SJSA1 (cell line): ENCODE results near the gene CD2BP2. TPM values are rescaled to one million over a fixed set of nuclear protein-coding genes. Genes with fewer than 3 reads are reported as not detected.
"Not testable (repeated sequence)": the region's sequence is repeated elsewhere in the genome, so short reads cannot be mapped to it uniquely, and the experiment has no call there.

Source experiments
- DNase-seq, 2 experiments: peaks; one replicate each; pipeline ENCODE4 v3.0.0-alpha.2; 2015 to 2020; ENCODE audit warnings: low spot score in 2 of 2, low read depth in 1 of 2
- H3K27ac ChIP-seq: fragments of 250-450 bp; sonication (Bioruptor Pico); 2 replicates; pipeline ENCODE4 v1.5.1; 2020; ENCODE audit warnings: mild to moderate bottlenecking, moderate library complexity
- H3K27me3 ChIP-seq: fragments of 250-450 bp; sonication (Bioruptor Pico); replicated peaks from 2 replicates; pipeline ENCODE4 v1.5.1; 2020; ENCODE audit warnings: mild to moderate bottlenecking, moderate library complexity
- H3K36me3 ChIP-seq: fragments of 250-450 bp; sonication (Bioruptor Pico); 2 replicates; pipeline ENCODE4 v1.5.1; 2020; ENCODE audit warnings: mild to moderate bottlenecking
- H3K4me1 ChIP-seq: fragments of 250-450 bp; sonication (Bioruptor Pico); replicated peaks from 2 replicates; pipeline ENCODE4 v1.6.1; 2021; ENCODE audit warnings: mild to moderate bottlenecking
- H3K4me3 ChIP-seq: fragments of 250-450 bp; sonication (Bioruptor Pico); 2 replicates; pipeline ENCODE4 v1.5.1; 2020; ENCODE audit warnings: mild to moderate bottlenecking
- H3K9me3 ChIP-seq: fragments of 250-450 bp; sonication (Bioruptor Pico); replicated peaks from 2 replicates; pipeline ENCODE4 v1.5.1; 2020; ENCODE audit warnings: mild to moderate bottlenecking
- total RNA-seq: library from RNA; depleted of rRNA; stranded (reverse); fragments of >200 nt; shearing (Covaris generic); gene quantifications from 2 replicates; pipeline ENCODE4 v1.2.3, GENCODE V29; 2014

CD2BP2 gene
- total RNA-seq, 1 experiment from 2014 or later: 55.8 TPM

DNA sequence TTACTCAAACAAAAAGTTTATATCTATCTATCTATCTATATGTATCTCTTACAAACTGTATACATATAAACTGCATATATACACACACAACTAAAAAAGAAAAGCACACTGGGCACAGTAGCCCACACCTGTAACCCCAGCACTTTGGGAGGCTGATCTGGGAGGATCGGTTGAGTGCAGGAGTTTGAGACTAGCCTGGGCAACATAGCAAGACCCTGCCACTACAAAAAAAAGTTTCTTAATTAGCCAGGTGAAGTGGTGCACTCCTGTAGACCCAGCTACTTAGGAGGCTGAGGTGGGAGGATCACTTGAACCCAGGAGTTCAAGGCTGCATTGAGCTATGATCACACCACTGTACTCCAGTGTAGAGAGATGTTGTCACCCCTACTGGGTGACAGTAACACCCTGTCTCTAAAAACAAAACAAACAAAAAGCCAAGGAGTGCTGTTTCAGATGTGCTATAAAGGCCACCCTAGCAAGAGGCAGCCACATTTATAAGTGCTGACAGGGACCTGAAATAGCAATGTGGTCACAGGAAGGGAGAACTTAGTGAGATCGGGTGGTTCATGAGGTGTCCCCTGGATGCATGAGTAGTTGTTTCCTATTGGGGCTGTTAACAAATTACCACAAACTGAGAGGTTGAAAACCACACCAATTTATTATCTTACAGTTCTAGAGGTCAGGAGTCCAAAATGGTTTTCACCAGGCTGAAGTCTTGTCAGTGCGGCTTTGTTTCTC lies 4.8 kb downstream of the CD2BP2 start:
- Histone ChIP-seq H3K4me3 (no peak overlapping the region), H3K9me3 (no peaks in the 10 kb centered on the region), H3K27me3 (no peaks in the 10 kb centered on the region), H3K27ac (no peak overlapping the region), H3K4me1 (peaks cover 20% of the 10 kb centered on the region), H3K36me3 (peaks cover 48% of the 10 kb centered on the region)
- no peak for DNase-seq

DNA sequence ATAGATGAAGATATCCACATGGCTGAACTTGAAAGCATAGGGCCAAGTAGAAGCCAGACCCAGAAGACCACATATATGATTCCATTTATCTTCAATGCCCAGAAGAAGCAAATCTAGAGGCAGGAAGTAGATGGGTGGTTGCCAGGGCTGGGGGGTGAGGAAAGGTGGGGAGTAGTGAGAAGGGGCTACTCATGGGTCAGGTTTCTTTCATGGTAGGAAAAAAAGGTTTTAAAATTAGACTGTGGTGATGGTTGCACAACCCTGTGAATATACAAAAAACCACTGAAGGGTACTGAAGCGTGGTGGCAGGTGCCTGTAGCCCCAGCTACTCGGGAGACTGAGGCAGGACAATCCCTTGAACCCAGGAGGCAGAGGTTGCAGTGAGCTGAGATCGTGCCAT lies 5.4 kb downstream of the CD2BP2 start:
- peaks cover 43% of the 10 kb centered on the region for H3K36me3 ChIP-seq
- H3K4me3 ChIP-seq: no peak overlapping the region
- no peaks in the 10 kb centered on the region for H3K27me3 ChIP-seq
- no peaks in the 10 kb centered on the region for H3K9me3 ChIP-seq
- peaks cover 18% of the 10 kb centered on the region for H3K4me1 ChIP-seq
- DNase-seq: no peak
- no peak overlapping the region for H3K27ac ChIP-seq

DNA sequence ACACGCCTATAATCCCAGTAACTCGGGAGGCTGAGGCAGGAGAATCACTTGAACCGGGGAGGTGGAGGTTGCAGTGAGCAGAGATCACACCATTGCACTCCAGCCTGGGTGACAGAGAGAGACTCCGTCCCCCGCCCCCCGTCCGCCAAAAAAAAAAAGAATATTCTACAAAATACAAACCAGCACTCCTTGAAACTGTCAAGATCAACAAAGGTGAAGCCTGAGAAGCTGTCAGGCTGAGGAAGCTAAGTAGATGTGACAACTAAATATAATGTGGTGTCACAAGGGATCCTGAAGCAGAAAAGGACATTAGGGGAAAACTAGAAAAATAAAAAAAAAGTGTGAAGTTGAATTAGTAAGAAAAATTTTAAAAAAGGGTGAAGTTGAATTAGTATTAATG lies 6.2 kb downstream of the CD2BP2 start:
- Histone ChIP-seq H3K36me3 (peaks cover 38% of the 10 kb centered on the region), H3K9me3 (no peaks in the 10 kb centered on the region), H3K4me3 (no peak overlapping the region), H3K4me1 (peaks cover 11% of the 10 kb centered on the region), H3K27me3 (no peaks in the 10 kb centered on the region), H3K27ac (no peak overlapping the region)
- DNase-seq: no peak

DNA sequence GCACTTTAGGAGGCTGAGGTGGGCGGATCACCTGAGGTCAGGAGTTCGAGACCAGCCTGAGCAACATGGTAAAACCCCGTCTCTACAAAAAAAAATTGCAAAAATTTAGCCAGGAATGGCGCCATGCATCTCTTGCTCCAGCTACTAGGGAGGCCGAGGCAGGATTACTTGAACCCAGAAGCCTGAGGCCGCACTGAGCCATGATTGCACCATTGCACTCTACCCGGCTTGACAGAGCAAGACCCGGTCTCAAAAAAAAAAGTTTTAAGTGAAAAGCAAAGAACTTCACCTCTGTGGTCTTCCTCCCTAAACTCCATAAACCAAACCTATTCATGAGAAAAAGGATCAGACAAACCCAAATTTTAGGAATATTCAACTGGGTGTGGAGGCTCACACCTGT lies 7.0 kb downstream of the CD2BP2 start:
- Histone ChIP-seq H3K9me3 (no peaks in the 10 kb centered on the region), H3K27ac (no peak overlapping the region), H3K27me3 (no peaks in the 10 kb centered on the region), H3K36me3 (peaks cover 30% of the 10 kb centered on the region), H3K4me3 (no peak overlapping the region), H3K4me1 (peaks cover 7% of the 10 kb centered on the region; the same call in 1 of the 2 replicates)
- no peak for DNase-seq

DNA sequence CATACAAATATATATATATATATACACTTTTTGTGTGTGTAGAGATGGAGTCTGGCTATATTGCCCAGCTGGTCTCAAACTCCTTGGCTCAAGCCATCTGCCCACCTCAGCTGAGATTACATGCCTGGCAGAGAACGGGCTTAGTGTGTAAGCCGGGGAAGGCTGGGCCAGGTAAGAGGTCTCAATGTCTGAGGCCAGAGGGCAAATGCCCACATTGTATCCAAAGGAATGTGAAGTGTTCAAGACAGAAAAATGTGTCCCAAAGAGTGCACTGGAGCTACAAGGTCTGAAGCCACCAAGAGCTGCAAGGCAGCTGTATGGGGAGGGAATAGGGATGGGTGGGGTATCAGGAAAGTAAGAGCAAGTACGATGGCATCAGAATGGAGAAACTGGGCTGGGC lies 8.8 kb downstream of the CD2BP2 start:
- peak in 1 of 2 experiments; percentile 20 for DNase-seq
- Histone ChIP-seq H3K4me3 (no peak overlapping the region), H3K27me3 (no peaks in the 10 kb centered on the region), H3K36me3 (peaks cover 12% of the 10 kb centered on the region), H3K4me1 (no peaks in the 10 kb centered on the region), H3K27ac (no peak overlapping the region), H3K9me3 (no peaks in the 10 kb centered on the region)

DNA sequence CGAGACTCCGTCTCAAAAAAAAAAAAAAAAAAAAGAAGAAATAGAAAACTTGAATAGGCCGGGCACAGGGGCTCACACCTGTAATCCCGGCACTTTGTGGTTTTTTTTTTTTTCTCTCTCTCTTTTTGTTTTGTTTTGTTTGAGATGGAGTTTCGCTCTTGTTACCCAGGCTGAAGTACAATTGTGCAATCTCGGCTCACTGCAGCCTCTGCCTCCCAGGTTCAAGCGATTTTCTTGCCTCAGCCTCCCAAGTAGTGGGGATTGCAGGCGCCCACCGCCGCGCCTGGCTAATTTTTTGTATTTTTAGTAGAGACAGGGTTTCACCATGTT lies 11.7 kb downstream of the CD2BP2 start:
- not testable (repeated sequence) for H3K27me3 ChIP-seq, H3K36me3 ChIP-seq, H3K9me3 ChIP-seq, DNase-seq, H3K4me1 ChIP-seq, H3K27ac ChIP-seq, H3K4me3 ChIP-seq

DNA sequence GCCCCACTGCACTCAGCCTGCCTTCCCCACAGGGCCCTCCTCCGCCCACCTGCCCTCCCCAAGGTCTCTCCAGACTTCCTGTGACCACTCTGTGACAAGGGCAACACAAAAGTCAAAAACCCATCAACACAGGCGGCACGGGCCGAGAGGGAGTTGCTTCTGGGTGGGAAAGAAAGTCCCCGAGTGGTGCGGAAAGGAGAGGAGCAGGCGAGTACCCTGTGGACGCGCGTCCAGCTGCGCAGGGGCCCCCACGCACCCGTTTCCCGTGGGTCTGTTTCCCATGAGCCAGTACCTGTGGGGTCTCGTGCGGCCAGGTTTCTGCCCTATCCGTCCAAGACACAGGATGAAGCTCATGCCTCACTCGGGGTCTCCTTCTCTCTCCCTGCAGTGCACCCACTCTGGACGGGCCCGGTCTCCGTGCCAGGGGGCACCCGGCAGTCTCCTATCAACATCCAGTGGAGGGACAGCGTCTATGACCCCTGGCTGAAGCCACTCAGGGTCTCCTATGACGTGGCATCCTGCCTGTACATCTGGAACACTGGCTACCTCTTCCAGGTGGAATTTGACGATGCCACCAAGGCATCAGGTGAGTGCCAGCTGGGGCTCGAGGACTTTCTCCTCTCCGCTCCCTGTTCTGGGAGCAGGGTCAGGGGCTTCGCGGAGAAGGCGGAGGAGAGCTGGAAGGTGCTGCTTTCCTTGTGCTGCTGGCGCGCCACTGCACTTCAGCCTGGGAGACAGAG lies 12.2 kb downstream of the CD2BP2 start:
- no peaks in the 10 kb centered on the region for H3K4me1 ChIP-seq
- no peaks in the 10 kb centered on the region for H3K9me3 ChIP-seq
- no peaks in the 10 kb centered on the region for H3K27me3 ChIP-seq
- no peak for DNase-seq
- H3K4me3 ChIP-seq: no peak overlapping the region
- H3K27ac ChIP-seq: no peak overlapping the region
- H3K36me3 ChIP-seq: no peaks in the 10 kb centered on the region

DNA sequence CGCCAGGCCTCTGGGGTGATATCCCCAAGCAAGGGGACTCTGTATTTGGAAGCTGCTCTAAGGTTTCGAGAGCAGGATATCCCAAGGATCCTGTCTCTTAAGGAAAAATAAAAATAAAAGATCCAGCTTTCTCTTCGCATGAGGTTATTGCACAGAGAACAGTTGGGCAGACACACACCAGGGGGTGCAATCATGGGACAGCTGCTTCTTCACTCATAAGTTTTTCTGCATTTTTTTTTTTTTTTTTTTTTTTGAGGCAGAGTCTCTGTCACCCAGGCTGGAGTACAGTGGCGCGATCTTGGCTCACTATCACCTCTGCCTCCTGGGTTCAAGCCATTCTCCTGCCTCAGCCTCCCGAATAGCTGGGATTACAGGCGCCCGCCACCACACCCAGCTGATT lies 13.1 kb downstream of the CD2BP2 start:
- not testable (repeated sequence) for H3K36me3 ChIP-seq, H3K27me3 ChIP-seq, H3K4me3 ChIP-seq, DNase-seq, H3K4me1 ChIP-seq, H3K27ac ChIP-seq, H3K9me3 ChIP-seq

DNA sequence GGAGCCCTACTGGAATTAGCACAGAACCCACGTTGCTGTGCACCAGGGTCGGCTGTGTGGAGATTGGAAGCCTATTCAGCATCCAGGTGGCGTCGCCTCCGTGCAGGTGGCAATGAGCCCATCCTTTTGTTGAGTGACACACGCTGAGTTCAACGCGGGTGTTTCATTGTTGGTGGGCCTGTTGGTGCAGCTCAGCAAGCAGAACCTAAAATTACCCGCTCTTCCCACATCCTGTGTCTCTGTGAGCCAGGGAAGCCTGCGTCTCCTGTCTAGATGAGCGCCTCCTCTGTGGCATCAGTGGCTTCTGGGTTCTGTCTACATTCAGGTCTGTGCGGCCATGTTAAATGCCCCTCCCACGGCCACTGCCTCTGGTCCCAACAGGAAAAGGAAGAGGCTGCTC lies 14.5 kb downstream of the CD2BP2 start:
- peaks cover 5% of the 10 kb centered on the region; the same call in 1 of the 2 replicates for H3K4me1 ChIP-seq
- H3K27ac ChIP-seq: no peak overlapping the region
- H3K36me3 ChIP-seq: no peaks in the 10 kb centered on the region
- no peaks in the 10 kb centered on the region for H3K27me3 ChIP-seq
- H3K9me3 ChIP-seq: no peaks in the 10 kb centered on the region
- no peak for DNase-seq
- no peak overlapping the region for H3K4me3 ChIP-seq

DNA sequence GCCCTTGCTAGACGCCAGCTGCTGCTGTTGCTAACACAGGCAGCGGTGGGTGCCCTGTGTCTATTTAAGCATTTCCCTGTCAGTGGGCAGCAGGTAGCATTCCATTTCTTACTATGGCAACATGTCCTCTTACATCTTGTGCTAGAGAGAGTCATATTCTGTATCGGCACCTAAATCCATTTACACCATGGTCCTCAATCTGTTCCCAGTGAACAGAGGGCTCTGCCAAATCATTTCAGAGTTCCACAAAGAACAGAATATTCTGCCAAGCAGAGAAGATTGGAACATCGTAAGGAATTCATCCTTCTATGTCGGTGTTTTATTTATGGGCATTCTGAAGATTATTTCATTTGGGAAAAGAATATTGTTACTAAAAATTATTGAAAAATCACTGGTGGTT lies 16.4 kb downstream of the CD2BP2 start:
- H3K9me3 ChIP-seq, DNase-seq, H3K27me3 ChIP-seq, H3K27ac ChIP-seq, H3K4me1 ChIP-seq, H3K36me3 ChIP-seq, H3K4me3 ChIP-seq: not testable (repeated sequence)

DNA sequence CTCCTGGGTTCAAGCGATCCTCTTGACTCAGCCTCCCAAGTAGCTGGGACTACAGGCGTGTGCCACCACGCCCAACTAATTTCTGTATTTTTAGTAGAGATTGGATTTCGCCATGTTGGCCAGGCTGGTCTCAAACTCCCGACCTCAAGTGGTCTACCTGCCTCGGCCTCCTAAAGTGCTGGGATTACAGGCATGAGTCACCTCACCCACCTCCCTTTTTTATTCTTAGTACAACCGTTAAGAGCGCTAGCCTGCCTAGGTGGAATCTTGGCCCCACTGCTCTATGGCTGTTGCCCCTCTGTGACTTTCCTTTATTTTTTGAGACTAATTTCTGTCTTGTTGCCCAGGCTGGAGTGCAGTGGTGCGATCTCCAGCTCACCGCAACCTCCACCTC lies 17.1 kb downstream of the CD2BP2 start:
- H3K4me1 ChIP-seq, H3K27ac ChIP-seq, H3K9me3 ChIP-seq, H3K27me3 ChIP-seq, DNase-seq, H3K36me3 ChIP-seq, H3K4me3 ChIP-seq: not testable (repeated sequence)

DNA sequence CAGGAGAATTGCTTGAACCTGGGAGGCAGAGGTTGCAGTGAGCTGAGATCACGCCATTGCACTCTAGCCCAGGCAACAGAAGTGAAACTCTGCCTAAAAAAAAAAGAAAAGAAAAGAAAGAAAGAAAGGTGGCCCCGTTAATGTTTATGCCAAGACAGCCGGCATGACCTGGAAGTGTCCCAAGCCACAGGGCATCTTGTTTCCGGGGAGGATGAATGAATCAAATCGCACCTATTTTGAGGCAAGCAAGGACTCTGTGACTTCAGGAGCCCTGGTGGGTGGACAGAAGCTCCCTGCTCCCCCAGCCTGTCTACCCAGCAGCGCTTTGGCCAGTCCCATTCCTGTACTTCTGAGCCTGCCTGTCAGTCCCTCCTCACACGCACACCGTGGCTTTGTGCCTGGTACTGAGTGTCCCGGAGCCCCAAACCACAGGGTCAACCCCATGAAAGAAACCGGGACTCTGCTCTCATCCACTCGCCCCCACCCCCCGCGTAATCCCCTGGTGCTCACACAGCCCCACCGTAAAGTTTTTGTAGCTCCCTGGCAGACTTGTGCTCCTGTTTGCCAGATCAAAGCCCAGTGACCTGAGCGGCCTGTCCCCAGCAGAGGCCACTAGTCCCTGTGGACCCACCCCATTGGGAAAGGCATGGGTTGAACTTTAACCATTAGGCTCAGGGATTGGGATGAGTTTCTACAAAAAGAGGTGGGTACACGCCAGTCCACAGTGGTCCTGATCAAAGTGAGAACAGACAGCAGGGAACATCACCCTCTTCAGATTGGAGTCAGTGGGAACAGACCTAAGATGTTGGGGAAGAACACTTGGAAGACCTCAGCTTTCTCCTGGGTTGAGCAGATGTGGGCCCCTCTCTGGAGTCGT lies 19.3 kb downstream of the CD2BP2 start:
- Histone ChIP-seq H3K27ac (peak overlapping the region; percentile 83), H3K4me1 (peaks cover 8% of the 10 kb centered on the region; the same call in 1 of the 2 replicates)
- no peak for DNase-seq

DNA sequence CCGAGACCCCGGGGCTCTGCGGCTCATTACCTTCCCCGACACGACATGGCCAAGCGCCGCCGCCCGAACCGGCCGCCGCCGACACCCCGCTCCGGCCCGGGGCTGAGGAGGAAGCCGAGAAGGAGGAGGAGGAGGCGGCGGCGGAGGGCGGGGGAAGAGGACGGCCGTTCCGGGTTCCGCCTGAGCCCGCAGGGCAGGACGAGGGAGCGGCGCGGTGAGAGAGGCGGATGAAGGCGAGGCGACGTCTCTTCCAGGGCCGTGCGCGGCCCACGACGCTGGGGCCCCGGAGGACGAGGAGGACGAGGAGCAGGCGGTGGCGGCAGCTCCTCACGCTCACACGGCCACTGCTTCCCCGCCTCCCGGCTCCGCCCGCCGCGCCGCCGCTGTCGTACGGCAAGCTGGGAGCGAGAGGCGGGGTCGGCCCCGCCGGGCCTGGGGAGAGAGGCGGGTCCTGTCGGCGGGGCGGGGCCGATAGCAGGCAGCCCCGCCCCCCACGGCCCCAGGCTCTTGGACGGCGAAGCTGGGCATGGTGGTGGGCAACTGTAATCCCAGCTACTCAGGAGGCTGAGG lies 20.0 kb downstream of the CD2BP2 start:
- Histone ChIP-seq H3K27ac (peak overlapping the region; percentile 83), H3K4me3 (peak overlapping the region; percentile 82)
- H3K4me1 ChIP-seq, H3K27me3 ChIP-seq, H3K9me3 ChIP-seq, H3K36me3 ChIP-seq: not testable (repeated sequence)
- peak; percentile 86 to 93 for DNase-seq

More for the DNA sequence above, 19.3 kb downstream of the CD2BP2 start:
- Histone ChIP-seq H3K27me3 (no peaks in the 10 kb centered on the region), H3K9me3 (no peaks in the 10 kb centered on the region), H3K4me3 (peak overlapping the region; percentile 82), H3K36me3 (peaks cover 4% of the 10 kb centered on the region; the same call in 1 of the 2 replicates)
